ENCODE results near the gene RNASEH2A. TPM values are rescaled to one million over a fixed set of nuclear protein-coding genes. Genes with fewer than 3 reads are reported as not detected.

RNASEH2A gene
- total RNA-seq, 2 experiments from 2014 or later = 46.1 to 55.5 TPM

GRCh38 chr19:12825254-12826131, 19.1 kb downstream of the RNASEH2A start:
- no peak for DNase-seq
- Mint-ChIP-seq H3K27ac (peak overlapping the region; percentile 15), H3K36me3 (peaks cover 5% of the 10 kb centered on the region), H3K4me1 (peaks cover 10% of the 10 kb centered on the region), H3K9me3 (peaks cover 3% of the 10 kb centered on the region), H3K27me3 (peaks cover 57% of the 10 kb centered on the region), H3K4me3 (no peak overlapping the region)

DNA sequence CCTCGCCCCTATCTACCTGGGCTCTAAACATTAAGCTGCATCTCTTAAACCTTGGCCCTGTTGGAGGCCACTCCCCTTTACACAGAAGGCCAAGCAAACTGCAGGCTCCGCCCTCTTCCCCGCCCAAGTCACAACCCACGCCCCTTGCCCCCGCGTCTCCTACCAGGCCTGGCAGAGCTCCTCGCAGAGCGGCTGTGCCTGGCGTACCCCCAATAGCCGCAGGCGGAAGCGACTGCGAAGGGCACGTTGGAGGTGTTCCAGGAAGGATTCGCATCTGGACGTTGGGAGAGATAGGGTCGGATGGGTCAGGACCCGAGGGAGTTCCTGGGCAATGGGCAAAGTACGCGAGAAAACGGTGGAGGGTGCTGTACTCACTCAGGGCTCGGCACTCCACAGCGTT, 22.1 kb downstream of the RNASEH2A start:
- DNase-seq = peak; percentile 52
- no peak overlapping the region for H3K4me3 Mint-ChIP-seq
- H3K27me3 Mint-ChIP-seq = peaks cover 87% of the 10 kb centered on the region
- peaks cover 17% of the 10 kb centered on the region for H3K4me1 Mint-ChIP-seq
- H3K9me3 Mint-ChIP-seq = no peaks in the 10 kb centered on the region
- peaks cover 1% of the 10 kb centered on the region for H3K36me3 Mint-ChIP-seq
- no peak overlapping the region for H3K27ac Mint-ChIP-seq

DNA sequence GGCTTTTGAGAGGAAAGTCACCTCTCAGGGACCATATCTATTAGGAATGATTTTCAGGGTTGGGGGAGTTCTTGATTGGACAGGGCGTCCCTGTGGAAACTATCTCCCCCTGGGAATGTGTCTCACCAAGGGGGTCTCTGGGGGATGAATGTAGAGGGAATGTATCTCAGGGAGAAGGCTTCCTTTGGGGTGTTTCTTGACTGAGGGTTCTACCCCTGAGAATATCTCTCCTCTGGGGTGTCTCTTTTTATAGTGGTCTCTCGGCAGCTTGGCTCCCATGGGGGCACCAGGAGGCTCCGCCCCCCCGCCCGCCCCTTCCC, 27.0 kb downstream of the RNASEH2A start:
- peaks cover 91% of the 10 kb centered on the region for H3K27me3 Mint-ChIP-seq
- no peaks in the 10 kb centered on the region for H3K36me3 Mint-ChIP-seq
- no peaks in the 10 kb centered on the region for H3K9me3 Mint-ChIP-seq
- peaks cover 19% of the 10 kb centered on the region for H3K4me1 Mint-ChIP-seq
- no peak overlapping the region for H3K27ac Mint-ChIP-seq
- DNase-seq = no peak
- no peak overlapping the region for H3K4me3 Mint-ChIP-seq

DNA sequence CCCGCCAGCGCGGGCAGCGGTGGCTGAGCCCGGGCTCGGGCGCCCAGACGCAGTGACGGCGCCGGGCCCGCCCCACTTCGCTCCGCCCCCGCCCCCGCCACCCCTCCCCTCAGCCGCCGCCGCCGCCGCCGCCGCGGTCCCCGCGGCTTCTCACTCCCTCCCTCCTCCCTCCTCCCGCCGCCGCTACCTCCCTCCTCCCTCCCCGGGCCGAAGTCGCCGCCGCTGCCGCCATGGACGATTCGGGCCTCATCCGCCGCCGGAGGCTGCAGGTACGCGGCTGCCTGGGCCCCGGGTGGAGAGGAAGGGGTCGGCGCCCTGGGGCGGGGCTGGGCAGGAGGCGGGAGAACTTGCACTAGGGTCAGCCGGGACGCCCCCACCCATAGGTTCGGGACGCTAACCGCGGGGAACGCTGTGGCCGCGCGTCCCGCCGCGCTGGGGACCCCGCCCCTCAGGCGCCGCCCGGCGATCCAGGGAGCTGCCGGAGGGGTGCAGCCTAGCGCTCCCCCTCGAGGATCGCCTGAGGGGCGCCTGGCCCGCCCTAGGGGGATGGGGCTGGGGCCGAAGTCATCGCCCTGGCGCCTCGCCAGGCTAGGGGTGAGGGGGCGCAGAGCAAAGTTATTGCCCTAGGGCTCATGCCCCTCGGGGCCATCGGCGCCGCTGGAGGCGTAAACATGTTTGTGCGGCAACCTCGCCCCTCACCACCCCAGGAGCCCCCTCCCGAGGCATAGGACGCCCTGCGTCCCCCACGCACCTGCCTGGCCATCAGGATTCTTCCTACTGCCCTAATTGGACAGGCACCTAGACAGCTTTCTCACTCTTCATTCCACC, 27.6 kb downstream of the RNASEH2A start:
- peak; percentile 33 for DNase-seq
- peak overlapping the region; percentile 58 for H3K4me3 Mint-ChIP-seq
- H3K27ac Mint-ChIP-seq = no peak overlapping the region
- no peaks in the 10 kb centered on the region for H3K36me3 Mint-ChIP-seq
- peaks cover 16% of the 10 kb centered on the region for H3K4me1 Mint-ChIP-seq
- peaks cover 91% of the 10 kb centered on the region for H3K27me3 Mint-ChIP-seq
- H3K9me3 Mint-ChIP-seq = no peaks in the 10 kb centered on the region

GRCh38 chr19:12834566-12834943, 28.2 kb downstream of the RNASEH2A start, which contains the start of gene RTBDN:
RTBDN (minus strand) TSS chr19:12834579; CDS start chr19:12829979, 4,600 bp downstream.
- Mint-ChIP-seq H3K27ac (no peak within 1 kb of the TSS), H3K9me3 (no peaks in the 10 kb centered on the region), H3K4me1 (peaks cover 19% of the 10 kb centered on the region), H3K27me3 (peaks cover 91% of the 10 kb centered on the region), H3K4me3 (peak within 1 kb of the TSS; percentile 58), H3K36me3 (no peaks in the 10 kb centered on the region)
- DNase-seq = no peak

- peaks cover 91% of the 10 kb centered on the region for H3K27me3 Mint-ChIP-seq
- peak; percentile 32 for DNase-seq
- H3K4me3 Mint-ChIP-seq = no peak overlapping the region
- no peaks in the 10 kb centered on the region for H3K36me3 Mint-ChIP-seq
- no peak overlapping the region for H3K27ac Mint-ChIP-seq
- no peaks in the 10 kb centered on the region for H3K9me3 Mint-ChIP-seq
- H3K4me1 Mint-ChIP-seq = peaks cover 19% of the 10 kb centered on the region
Observed at GRCh38 chr19:12834976-12835757, 28.8 kb downstream of the RNASEH2A start.

DNA sequence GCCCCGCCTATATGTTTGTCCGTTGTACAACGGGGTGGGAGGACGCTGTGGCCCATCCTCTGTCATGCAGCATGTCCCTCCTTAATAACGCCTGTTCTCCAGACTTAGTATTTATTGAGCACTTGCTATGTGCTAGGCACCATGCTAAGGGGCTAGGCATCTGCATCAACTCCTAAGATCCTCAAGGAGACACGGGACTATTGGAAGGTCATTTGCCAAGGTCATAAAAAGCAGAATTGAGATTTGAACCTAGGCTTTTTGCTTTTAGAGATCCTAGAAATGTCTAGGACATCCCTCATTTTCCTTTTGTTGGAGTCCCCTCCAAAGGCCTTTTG, 30.1 kb downstream of the RNASEH2A start:
- no peak overlapping the region for H3K4me3 Mint-ChIP-seq
- no peak overlapping the region for H3K27ac Mint-ChIP-seq
- no peaks in the 10 kb centered on the region for H3K36me3 Mint-ChIP-seq
- peaks cover 28% of the 10 kb centered on the region for H3K4me1 Mint-ChIP-seq
- peaks cover 91% of the 10 kb centered on the region for H3K27me3 Mint-ChIP-seq
- DNase-seq = no peak
- no peaks in the 10 kb centered on the region for H3K9me3 Mint-ChIP-seq

DNA sequence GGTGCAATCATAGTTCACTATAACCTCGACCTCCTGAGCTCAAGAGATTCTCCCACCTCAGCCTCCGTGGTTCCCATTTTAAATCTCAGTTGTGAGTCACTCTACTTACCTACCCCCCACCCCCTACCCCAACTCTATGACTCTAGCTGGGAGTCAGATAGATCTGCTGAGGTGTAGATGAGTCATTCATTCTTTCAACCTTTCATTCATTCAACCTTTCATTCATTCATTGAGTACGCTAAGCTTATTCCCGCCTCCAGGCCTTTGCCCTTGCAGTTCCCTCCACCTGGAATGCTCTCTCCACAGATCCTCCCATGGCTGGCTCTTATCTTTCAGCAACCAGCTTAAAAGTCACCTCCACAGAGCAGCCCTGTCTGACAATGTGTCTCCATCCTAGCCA, 30.8 kb downstream of the RNASEH2A start:
- H3K4me3 Mint-ChIP-seq = no peak overlapping the region
- H3K9me3 Mint-ChIP-seq = no peaks in the 10 kb centered on the region
- no peaks in the 10 kb centered on the region for H3K36me3 Mint-ChIP-seq
- no peak overlapping the region for H3K27ac Mint-ChIP-seq
- peaks cover 90% of the 10 kb centered on the region for H3K27me3 Mint-ChIP-seq
- DNase-seq = no peak
- peaks cover 29% of the 10 kb centered on the region for H3K4me1 Mint-ChIP-seq

DNA sequence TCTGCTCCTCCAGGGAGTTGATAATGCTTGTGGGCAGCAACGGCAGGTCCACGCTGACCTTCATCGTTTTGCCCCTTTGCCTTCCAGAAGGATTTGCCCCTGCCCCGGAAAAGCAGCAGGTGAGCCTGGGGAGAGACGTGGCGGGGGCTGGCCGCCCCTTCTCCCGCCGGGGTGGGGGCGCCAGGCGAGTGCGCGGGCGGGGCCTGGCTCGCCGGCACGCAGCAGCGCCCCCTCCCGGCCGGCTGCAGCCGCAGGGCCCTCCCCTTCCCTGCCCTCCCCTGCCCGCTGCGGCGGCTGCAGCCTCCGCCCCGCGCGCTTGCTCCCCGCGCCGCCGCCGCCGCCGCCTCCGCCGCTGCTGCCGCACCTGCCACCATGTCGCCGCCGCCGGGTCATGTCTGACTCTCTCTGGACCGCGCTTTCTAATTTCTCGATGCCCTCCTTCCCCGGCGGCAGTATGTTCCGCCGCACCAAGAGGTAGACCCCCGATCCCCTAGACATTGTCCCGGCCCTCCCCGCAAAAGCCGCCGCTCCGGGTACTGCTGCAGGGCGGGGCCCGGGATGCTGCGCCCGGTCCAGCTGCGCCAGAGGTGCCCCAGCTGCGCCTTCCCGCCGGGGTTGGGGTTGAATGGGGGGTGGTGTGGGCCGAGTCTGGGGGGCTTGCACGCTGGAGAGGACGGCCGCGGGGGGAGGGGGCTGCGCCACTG, 31.9 kb downstream of the RNASEH2A start, which contains the start of gene MAST1:
TSS of gene MAST1 (plus strand) at position 334 of the 704 bp plus-strand sequence. CDS start at position 392, 58 bp downstream.
- no peaks in the 10 kb centered on the region for H3K9me3 Mint-ChIP-seq
- DNase-seq = peak; percentile 72
- no peak within 1 kb of the TSS for H3K27ac Mint-ChIP-seq
- H3K4me3 Mint-ChIP-seq = peak within 1 kb of the TSS; percentile 52
- peaks cover 23% of the 10 kb centered on the region for H3K4me1 Mint-ChIP-seq
- peaks cover 85% of the 10 kb centered on the region for H3K27me3 Mint-ChIP-seq
- H3K36me3 Mint-ChIP-seq = no peaks in the 10 kb centered on the region

DNA sequence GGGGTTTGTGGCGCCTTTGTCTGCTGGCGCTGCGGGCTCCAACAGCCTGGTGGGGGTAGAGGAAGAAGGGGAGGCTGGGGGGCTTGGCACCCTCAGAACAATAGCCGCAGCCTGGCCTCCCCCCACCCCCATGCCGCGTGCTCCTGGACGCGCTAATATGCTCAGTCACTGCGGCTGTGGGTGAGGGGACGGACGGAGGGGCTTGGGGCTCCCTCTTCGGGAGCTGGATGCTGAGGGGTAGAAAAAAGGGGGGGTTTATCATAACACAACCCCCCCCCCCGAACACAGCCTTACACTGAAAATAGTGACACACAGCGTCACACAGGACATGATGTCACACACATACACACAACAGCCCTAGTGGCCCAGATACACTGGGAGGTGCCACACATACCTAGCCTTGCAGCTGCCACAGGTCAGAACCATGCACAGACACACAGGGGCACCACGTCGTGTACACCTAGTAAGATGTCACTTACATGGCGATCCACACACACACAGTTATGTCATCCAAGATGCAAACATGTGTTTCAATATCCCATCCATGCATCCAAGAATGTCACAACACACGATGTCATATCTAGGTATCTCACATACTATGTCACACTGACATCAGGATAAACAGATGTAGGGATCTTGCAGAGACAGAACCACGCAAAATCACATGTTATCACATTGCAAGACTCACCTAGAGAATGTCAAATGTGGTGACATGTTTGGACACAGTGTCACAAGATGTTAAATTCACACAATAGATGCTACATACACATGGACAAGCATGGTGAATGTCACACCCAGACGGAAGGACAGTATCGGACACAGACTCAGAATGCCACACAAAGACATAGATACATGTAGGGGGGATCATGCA, 32.7 kb downstream of the RNASEH2A start:
- peak overlapping the region; percentile 52 for H3K4me3 Mint-ChIP-seq
- peaks cover 92% of the 10 kb centered on the region for H3K27me3 Mint-ChIP-seq
- no peak overlapping the region for H3K27ac Mint-ChIP-seq
- no peaks in the 10 kb centered on the region for H3K9me3 Mint-ChIP-seq
- H3K4me1 Mint-ChIP-seq = peaks cover 23% of the 10 kb centered on the region
- H3K36me3 Mint-ChIP-seq = no peaks in the 10 kb centered on the region
- no peak for DNase-seq

GRCh38 chr19:12840091-12841079, 34.0 kb downstream of the RNASEH2A start:
- peaks cover 18% of the 10 kb centered on the region for H3K4me1 Mint-ChIP-seq
- no peaks in the 10 kb centered on the region for H3K9me3 Mint-ChIP-seq
- no peaks in the 10 kb centered on the region for H3K36me3 Mint-ChIP-seq
- no peak overlapping the region for H3K4me3 Mint-ChIP-seq
- no peak overlapping the region for H3K27ac Mint-ChIP-seq
- DNase-seq = peak; percentile 67
- peaks cover 89% of the 10 kb centered on the region for H3K27me3 Mint-ChIP-seq

DNA sequence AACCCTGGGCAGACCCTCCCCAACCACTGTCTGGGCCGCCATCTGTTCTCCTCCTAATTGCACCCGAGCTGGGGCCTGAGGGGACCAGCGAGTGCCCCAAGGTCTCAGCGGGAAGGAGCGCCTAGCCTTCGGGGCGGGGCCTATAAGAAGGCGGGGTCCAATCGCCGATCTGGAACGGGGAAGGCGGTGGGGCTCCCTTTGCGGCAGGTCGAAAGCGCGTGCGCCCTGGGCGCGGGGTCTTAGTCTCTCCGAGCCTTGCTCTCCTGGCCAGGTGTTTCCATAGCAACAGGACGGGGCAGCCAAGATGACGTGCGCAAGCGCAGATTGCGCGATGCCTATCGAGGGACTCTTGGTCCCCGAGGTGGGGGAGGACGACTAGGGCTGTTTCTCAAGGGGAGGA, 34.7 kb downstream of the RNASEH2A start:
- H3K4me3 Mint-ChIP-seq = no peak overlapping the region
- no peaks in the 10 kb centered on the region for H3K36me3 Mint-ChIP-seq
- peak; percentile 26 for DNase-seq
- no peak overlapping the region for H3K27ac Mint-ChIP-seq
- no peaks in the 10 kb centered on the region for H3K9me3 Mint-ChIP-seq
- H3K4me1 Mint-ChIP-seq = peaks cover 18% of the 10 kb centered on the region
- H3K27me3 Mint-ChIP-seq = peaks cover 85% of the 10 kb centered on the region

DNA sequence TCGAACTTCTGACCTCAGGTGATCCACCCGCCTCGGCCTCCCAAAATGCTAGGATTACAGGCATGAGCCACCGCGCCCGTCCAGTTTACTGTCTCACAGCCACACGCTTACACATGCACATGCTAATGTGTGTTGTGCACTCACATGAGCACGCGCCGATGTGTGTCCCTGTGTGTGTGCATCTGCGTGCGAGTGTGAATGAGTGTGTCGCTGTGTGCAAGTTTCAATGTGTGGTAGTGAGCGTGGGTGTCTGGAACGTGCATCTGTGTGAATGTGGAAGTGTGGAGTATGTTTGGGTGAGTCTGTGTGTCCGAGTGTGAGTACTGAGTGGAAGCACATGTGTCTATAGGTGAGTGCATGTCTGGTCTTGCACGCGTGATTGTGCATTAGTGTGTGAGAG, 36.1 kb downstream of the RNASEH2A start:
- Mint-ChIP-seq H3K36me3 (no peaks in the 10 kb centered on the region), H3K4me3 (no peak overlapping the region), H3K4me1 (peaks cover 17% of the 10 kb centered on the region), H3K27ac (no peak overlapping the region), H3K9me3 (no peaks in the 10 kb centered on the region), H3K27me3 (peaks cover 82% of the 10 kb centered on the region)
- no peak for DNase-seq

Data from activated naive CD8-positive, alpha-beta T cell treated with anti-CD3 and anti-CD28 coated beads for 36 hours (primary cell).